Panc1 (cell line): ENCODE measurements around the gene P2RY14. TPM values are rescaled to one million over a fixed set of nuclear protein-coding genes. Genes with fewer than 3 reads are reported as not detected.

Experiments
- ATAC-seq: fragments of 200-7000 bp; cut with Tn5 transposase; 2 replicates; pipeline ENCODE4 v1.9.1; 2020; ENCODE audit warnings: mild to moderate bottlenecking, moderate library complexity
- BruUV-seq: library from RNA; stranded (reverse); fragments of 400-500 nt; replicated peaks from 2 replicates; lab custom pipeline; 2021; lab: Mats Ljungman, UMichigan
- CTCF ChIA-PET: fragments of 300-600 bp; sonication (Branson Sonifier 250); formaldehyde crosslinking; loops from one replicate; lab custom pipeline; 2022; ENCODE audit warnings: antibody characterized with exemption; lab: Charles Lee
- POLR2A ChIA-PET: fragments of 300-600 bp; sonication (Branson Sonifier 250); formaldehyde crosslinking; loops from one replicate; lab custom pipeline; 2022; ENCODE audit warnings: antibody characterized with exemption; lab: Charles Lee
- DNase-seq: peaks from one replicate; pipeline ENCODE4 v3.0.0-alpha.2; 2010; ENCODE audit warnings: low read depth, low spot score
- H3K27ac ChIP-seq: 2 replicates; pipeline ENCODE4 v1.5.1; 2011; ENCODE audit warnings: mild to moderate bottlenecking, low read length, inconsistent platforms
- H3K27me3 ChIP-seq: fragments of 200-500 bp; sonication (Bioruptor generic); 2 replicates; pipeline ENCODE4 v1.6.0; 2014; ENCODE audit warnings: low read length, inconsistent platforms; ENCODE audit not compliant: control insufficient read depth, insufficient read depth
- H3K36me3 ChIP-seq: fragments of 200-500 bp; sonication (Bioruptor generic); 2 replicates; pipeline ENCODE4 v1.5.1; 2014; ENCODE audit warnings: inconsistent platforms, mild to moderate bottlenecking, low read length, moderate library complexity; ENCODE audit not compliant: control insufficient read depth, insufficient read depth
- H3K4me1 ChIP-seq: 2 replicates; pipeline ENCODE4 v1.5.1; 2011; ENCODE audit warnings: inconsistent platforms, mild to moderate bottlenecking, low read length, moderate library complexity; ENCODE audit not compliant: control insufficient read depth, insufficient read depth
- H3K4me3 ChIP-seq, 2 experiments: 2 replicates each; pipeline ENCODE4 v1.5.1; 2011 to 2012; ENCODE audit warnings: low read depth in 2 of 2, low read length in 2 of 2, mild to moderate bottlenecking in 2 of 2, inconsistent platforms in 1 of 2, moderate library complexity in 1 of 2
- H3K9me3 ChIP-seq: fragments of 200-500 bp; sonication (Bioruptor generic); 2 replicates; pipeline ENCODE4 v1.5.1; 2014; ENCODE audit warnings: low read depth, mild to moderate bottlenecking, inconsistent platforms, low read length, moderate library complexity; ENCODE audit not compliant: control insufficient read depth, insufficient read depth
- POLR2AphosphoS5 ChIP-seq: IDR thresholded peaks from 2 replicates; pipeline ENCODE4 v1.6.1; 2012; ENCODE audit warnings: mild to moderate bottlenecking, low read depth, low read length, moderate library complexity
- SIN3A ChIP-seq: IDR thresholded peaks from 2 replicates; pipeline ENCODE4 v1.6.1; 2012; ENCODE audit warnings: low read depth, mild to moderate bottlenecking, low read length, moderate library complexity, borderline replicate concordance; ENCODE audit not compliant: insufficient read depth
- TCF7L2 ChIP-seq: IDR thresholded peaks from 2 replicates; pipeline ENCODE4 v1.6.1; 2011; ENCODE audit warnings: mild to moderate bottlenecking, low read depth, low read length, inconsistent platforms
- in situ Hi-C: cut with HindIII; loops from 2 replicates; pipeline ENCODE4 v1.10.0; 2016; ENCODE audit warnings: low sequenced_read_pairs, low pct_unique_long_range_greater_than_20kb
- intact Hi-C: fragments of 100-400 bp; cut with micrococcal nuclease; formaldehyde crosslinking; loops from one replicate; pipeline ENCODE4 v1.10.0; 2022; ENCODE audit not compliant: unreplicated experiment
- total RNA-seq: library from RNA; stranded (reverse); gene quantifications from one replicate; pipeline ENCODE4 v1.2.1, GENCODE V29; 2021; ENCODE audit not compliant: unreplicated experiment
- TF ChIP-seq, protein P1 (sequence below): fragments of 450-650 bp; IDR thresholded peaks from 2 replicates; pipeline ENCODE4 v1.5.1; 2017; ENCODE audit warnings: mild to moderate bottlenecking
- TF ChIP-seq, protein P2 (sequence below), 2 experiments: IDR thresholded peaks; 2 replicates each; pipeline ENCODE4 v1.6.1; 2011 to 2012; ENCODE audit warnings: low read depth in 2 of 2, control low read depth in 1 of 2, low read length in 1 of 2, mild to moderate bottlenecking in 1 of 2, moderate library complexity in 1 of 2; ENCODE audit not compliant: insufficient read depth in 1 of 2

P2RY14 gene
- total RNA-seq, 1 experiment from 2014 or later, result not detected

DNA sequence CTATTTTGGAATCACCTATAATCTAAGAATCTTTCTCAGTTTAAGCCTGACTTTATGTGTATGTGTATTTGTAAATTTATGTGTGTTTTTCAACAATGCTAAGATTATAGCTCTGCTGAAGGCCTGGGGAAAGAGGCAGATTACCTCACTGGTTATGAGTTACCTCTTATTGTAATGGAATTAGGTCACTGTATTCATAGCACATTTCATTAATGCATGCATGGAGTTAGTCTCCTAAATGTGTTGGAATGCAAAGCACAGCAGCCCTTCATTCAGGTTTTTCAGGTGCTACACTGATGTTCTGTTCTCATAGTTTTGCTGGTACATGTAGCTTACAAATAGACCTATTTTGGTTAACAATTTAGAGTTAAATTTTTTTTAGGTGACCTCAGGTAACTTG lies 28.8 kb upstream of the P2RY14 start:
- Histone ChIP-seq H3K27ac (no peak overlapping the region), H3K27me3 (no peaks in the 10 kb centered on the region), H3K4me3 (no peak overlapping the region), H3K9me3 (no peaks in the 10 kb centered on the region), H3K4me1 (no peaks in the 10 kb centered on the region), H3K36me3 (no peaks in the 10 kb centered on the region)
- CTCF ChIA-PET, result no interaction called here
- ATAC-seq (no peak), DNase-seq (no peak)
- in situ Hi-C loops (no loop called here), intact Hi-C loops (no loop called here)
- POLR2A ChIA-PET, result no interaction called here
- no peak for TF ChIP-seq POLR2AphosphoS5
- no peak for TF ChIP-seq SIN3A
- TF ChIP-seq, protein P1, sequence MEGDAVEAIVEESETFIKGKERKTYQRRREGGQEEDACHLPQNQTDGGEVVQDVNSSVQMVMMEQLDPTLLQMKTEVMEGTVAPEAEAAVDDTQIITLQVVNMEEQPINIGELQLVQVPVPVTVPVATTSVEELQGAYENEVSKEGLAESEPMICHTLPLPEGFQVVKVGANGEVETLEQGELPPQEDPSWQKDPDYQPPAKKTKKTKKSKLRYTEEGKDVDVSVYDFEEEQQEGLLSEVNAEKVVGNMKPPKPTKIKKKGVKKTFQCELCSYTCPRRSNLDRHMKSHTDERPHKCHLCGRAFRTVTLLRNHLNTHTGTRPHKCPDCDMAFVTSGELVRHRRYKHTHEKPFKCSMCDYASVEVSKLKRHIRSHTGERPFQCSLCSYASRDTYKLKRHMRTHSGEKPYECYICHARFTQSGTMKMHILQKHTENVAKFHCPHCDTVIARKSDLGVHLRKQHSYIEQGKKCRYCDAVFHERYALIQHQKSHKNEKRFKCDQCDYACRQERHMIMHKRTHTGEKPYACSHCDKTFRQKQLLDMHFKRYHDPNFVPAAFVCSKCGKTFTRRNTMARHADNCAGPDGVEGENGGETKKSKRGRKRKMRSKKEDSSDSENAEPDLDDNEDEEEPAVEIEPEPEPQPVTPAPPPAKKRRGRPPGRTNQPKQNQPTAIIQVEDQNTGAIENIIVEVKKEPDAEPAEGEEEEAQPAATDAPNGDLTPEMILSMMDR, result no peak
- no peak for TF ChIP-seq TCF7L2
- TF ChIP-seq, protein P2, sequence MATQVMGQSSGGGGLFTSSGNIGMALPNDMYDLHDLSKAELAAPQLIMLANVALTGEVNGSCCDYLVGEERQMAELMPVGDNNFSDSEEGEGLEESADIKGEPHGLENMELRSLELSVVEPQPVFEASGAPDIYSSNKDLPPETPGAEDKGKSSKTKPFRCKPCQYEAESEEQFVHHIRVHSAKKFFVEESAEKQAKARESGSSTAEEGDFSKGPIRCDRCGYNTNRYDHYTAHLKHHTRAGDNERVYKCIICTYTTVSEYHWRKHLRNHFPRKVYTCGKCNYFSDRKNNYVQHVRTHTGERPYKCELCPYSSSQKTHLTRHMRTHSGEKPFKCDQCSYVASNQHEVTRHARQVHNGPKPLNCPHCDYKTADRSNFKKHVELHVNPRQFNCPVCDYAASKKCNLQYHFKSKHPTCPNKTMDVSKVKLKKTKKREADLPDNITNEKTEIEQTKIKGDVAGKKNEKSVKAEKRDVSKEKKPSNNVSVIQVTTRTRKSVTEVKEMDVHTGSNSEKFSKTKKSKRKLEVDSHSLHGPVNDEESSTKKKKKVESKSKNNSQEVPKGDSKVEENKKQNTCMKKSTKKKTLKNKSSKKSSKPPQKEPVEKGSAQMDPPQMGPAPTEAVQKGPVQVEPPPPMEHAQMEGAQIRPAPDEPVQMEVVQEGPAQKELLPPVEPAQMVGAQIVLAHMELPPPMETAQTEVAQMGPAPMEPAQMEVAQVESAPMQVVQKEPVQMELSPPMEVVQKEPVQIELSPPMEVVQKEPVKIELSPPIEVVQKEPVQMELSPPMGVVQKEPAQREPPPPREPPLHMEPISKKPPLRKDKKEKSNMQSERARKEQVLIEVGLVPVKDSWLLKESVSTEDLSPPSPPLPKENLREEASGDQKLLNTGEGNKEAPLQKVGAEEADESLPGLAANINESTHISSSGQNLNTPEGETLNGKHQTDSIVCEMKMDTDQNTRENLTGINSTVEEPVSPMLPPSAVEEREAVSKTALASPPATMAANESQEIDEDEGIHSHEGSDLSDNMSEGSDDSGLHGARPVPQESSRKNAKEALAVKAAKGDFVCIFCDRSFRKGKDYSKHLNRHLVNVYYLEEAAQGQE (IDR thresholded peaks at IDR 0.05; ENCODE audit: insufficient read depth in 1 of 2, low read depth in 2 of 2, low read length in 1 of 2), result no peak
- no TSS peak for BruUV-seq

DNA sequence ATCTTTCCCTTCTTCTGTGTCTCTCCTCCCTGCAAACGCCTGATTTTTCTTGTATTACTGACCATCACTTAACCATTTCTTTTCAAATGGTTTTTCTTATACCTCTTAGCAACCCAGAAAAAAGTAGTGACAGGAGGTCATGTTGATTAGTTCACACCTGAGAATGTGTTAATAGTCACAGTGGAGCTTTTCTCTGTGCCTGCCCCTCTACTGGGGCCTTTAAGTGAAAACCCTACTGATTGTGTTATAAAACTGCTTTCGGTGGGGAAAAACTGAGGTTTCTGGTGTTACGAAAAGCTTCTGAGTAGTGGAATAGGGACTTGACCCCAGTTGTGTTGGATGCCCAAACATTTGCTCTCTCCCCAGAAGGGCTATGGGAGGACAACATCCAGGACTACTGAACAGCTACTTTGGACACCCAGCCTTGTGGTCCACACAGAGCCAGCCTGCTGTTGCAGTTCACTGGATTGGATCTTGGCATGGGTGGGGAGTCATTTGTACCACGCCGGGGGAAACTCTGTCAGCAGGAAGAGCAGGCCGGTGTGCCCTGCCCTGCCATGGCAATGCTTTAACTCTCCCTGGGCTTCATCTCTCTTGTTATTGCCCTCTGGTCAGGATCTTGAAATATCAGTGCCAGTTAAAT lies 27.9 kb upstream of the P2RY14 start:
- DNase-seq (no peak), ATAC-seq (no peak)
- Histone ChIP-seq H3K4me1 (no peaks in the 10 kb centered on the region), H3K27ac (no peak overlapping the region), H3K27me3 (no peaks in the 10 kb centered on the region), H3K9me3 (no peaks in the 10 kb centered on the region), H3K4me3 (no peak overlapping the region), H3K36me3 (no peaks in the 10 kb centered on the region)
- BruUV-seq, result no TSS peak
- intact Hi-C loops, result no loop called here
- CTCF ChIA-PET, result no interaction called here
- POLR2A ChIA-PET, result no interaction called here
- in situ Hi-C loops, result no loop called here
- no peak for TF ChIP-seq POLR2AphosphoS5
- TF ChIP-seq, protein P2 (IDR thresholded peaks at IDR 0.05; ENCODE audit: insufficient read depth in 1 of 2, low read depth in 2 of 2, low read length in 1 of 2), result no peak
- TF ChIP-seq SIN3A, result no peak
- TF ChIP-seq, protein P1, result no peak
- no peak for TF ChIP-seq TCF7L2
